ENCODE data around the gene NPAS2. TPM values are rescaled to one million over a fixed set of nuclear protein-coding genes. Genes with fewer than 3 reads are reported as not detected.

Gene NPAS2
- total RNA-seq, 1 donor from 2014 or later = 11.0 TPM

GRCh38 chr2:100976061-100976460, 156.1 kb downstream of the NPAS2 start:
- TF ChIP-seq CTCF (conservative IDR thresholded peaks at IDR 0.05; ENCODE audit: low read depth, low read length) = no peak
- no peak overlapping the region for H3K4me3 ChIP-seq (ENCODE audit: low read depth, low read length)
- DNase-seq (ENCODE audit: low read depth) = no peak

GRCh38 chr2:100976645-100977391, 156.9 kb downstream of the NPAS2 start:
- TF ChIP-seq CTCF (conservative IDR thresholded peaks at IDR 0.05; ENCODE audit: low read depth, low read length) = no peak
- no peak for DNase-seq (ENCODE audit: low read depth)
- no peak overlapping the region for H3K4me3 ChIP-seq (ENCODE audit: low read depth, low read length)

GRCh38 chr2:100977511-100977910, 157.6 kb downstream of the NPAS2 start:
- no peak for DNase-seq (ENCODE audit: low read depth)
- H3K4me3 ChIP-seq (ENCODE audit: low read depth, low read length) = no peak overlapping the region
- no peak for TF ChIP-seq CTCF (conservative IDR thresholded peaks at IDR 0.05; ENCODE audit: low read depth, low read length)

GRCh38 chr2:100978582-100979191, 158.7 kb downstream of the NPAS2 start:
- H3K4me3 ChIP-seq (ENCODE audit: low read depth, low read length) = no peak overlapping the region
- no peak for TF ChIP-seq CTCF (conservative IDR thresholded peaks at IDR 0.05; ENCODE audit: low read depth, low read length)
- no peak for DNase-seq (ENCODE audit: low read depth)

GRCh38 chr2:100980046-100980445, 160.1 kb downstream of the NPAS2 start:
- no peak for DNase-seq (ENCODE audit: low read depth)
- TF ChIP-seq CTCF (conservative IDR thresholded peaks at IDR 0.05; ENCODE audit: low read depth, low read length) = no peak
- no peak overlapping the region for H3K4me3 ChIP-seq (ENCODE audit: low read depth, low read length)

GRCh38 chr2:100981011-100981410, 161.1 kb downstream of the NPAS2 start:
- DNase-seq (ENCODE audit: low read depth) = no peak
- H3K4me3 ChIP-seq (ENCODE audit: low read depth, low read length) = no peak overlapping the region
- no peak for TF ChIP-seq CTCF (conservative IDR thresholded peaks at IDR 0.05; ENCODE audit: low read depth, low read length)

GRCh38 chr2:100982431-100982861, 162.5 kb downstream of the NPAS2 start:
- no peak overlapping the region for H3K4me3 ChIP-seq (ENCODE audit: low read depth, low read length)
- no peak for TF ChIP-seq CTCF (conservative IDR thresholded peaks at IDR 0.05; ENCODE audit: low read depth, low read length)
- DNase-seq (ENCODE audit: low read depth) = no peak
